HG03342 (cell line): ENCODE results near the gene PRSS2.
"Not testable (repeated sequence)": the region's sequence is repeated elsewhere in the genome, so short reads cannot be mapped to it uniquely, and the experiment has no call there.

Source experiments
- ATAC-seq: cut with Tn5 transposase; IDR thresholded peaks from one replicate; pipeline ENCODE4 v1.9.1; 2021; ENCODE audit warnings: mild to moderate bottlenecking, moderate library complexity; ENCODE audit not compliant: unreplicated experiment

The PRSS2 gene

GRCh38 chr7:142770661-142771352, at the start of gene PRSS2:
PRSS2 (plus strand) TSS chr7:142770970; CDS start chr7:142770983, 13 bp downstream.
- ATAC-seq, result peak; percentile 5

GRCh38 chr7:142720986-142721385, 49.8 kb upstream of the PRSS2 start:
- ATAC-seq, result no peak

GRCh38 chr7:142722248-142722794, 48.4 kb upstream of the PRSS2 start:
- ATAC-seq, result no peak

GRCh38 chr7:142733271-142733670, 37.5 kb upstream of the PRSS2 start:
- ATAC-seq, result peak; percentile 76

- ATAC-seq, result peak; percentile 98
These were observed 30.8 kb upstream of the PRSS2 start for GRCh38 chr7:142739923-142740492.

- ATAC-seq, result no peak
These were observed 30.0 kb upstream of the PRSS2 start for GRCh38 chr7:142740786-142741185.

- not testable (repeated sequence) for ATAC-seq
These were observed 28.8 kb upstream of the PRSS2 start for GRCh38 chr7:142741932-142742331.

GRCh38 chr7:142745091-142745635, 25.6 kb upstream of the PRSS2 start:
- no peak for ATAC-seq

- no peak for ATAC-seq
These were observed 25.0 kb upstream of the PRSS2 start for GRCh38 chr7:142745745-142746144.

- no peak for ATAC-seq
These were observed 24.5 kb upstream of the PRSS2 start for GRCh38 chr7:142746264-142746663.

GRCh38 chr7:142748410-142748809, 22.4 kb upstream of the PRSS2 start:
- ATAC-seq, result not testable (repeated sequence)

- ATAC-seq, result no peak
These were observed 21.4 kb upstream of the PRSS2 start, which contains the start of gene PRSS1 for GRCh38 chr7:142749218-142749993. PRSS1 (plus strand) TSS chr7:142749472; CDS start chr7:142749485, 13 bp downstream.

GRCh38 chr7:142750321-142750938, 20.3 kb upstream of the PRSS2 start:
- ATAC-seq, result no peak

- not testable (repeated sequence) for ATAC-seq
These were observed 19.1 kb upstream of the PRSS2 start for GRCh38 chr7:142751526-142752175.

- ATAC-seq, result no peak
These were observed 18.2 kb upstream of the PRSS2 start for GRCh38 chr7:142752376-142753225.

- ATAC-seq, result no peak
These were observed 17.4 kb upstream of the PRSS2 start for GRCh38 chr7:142753366-142753765.

GRCh38 chr7:142753925-142754491, 16.8 kb upstream of the PRSS2 start:
- not testable (repeated sequence) for ATAC-seq

- ATAC-seq, result no peak
These were observed 15.8 kb upstream of the PRSS2 start for GRCh38 chr7:142754681-142755575.
